Activated CD4-positive, alpha-beta T cell treated with anti-CD3 and anti-CD28 coated beads for 4 hours (primary cell): ENCODE data around the gene MCL1.
"Not testable (repeated sequence)": the region's sequence is repeated elsewhere in the genome, so short reads cannot be mapped to it uniquely, and the experiment has no call there.

Experiments
- DNase-seq, 2 donors: peaks; one replicate each; pipeline ENCODE4 v3.0.0-alpha.2; 2020

The MCL1 gene

GRCh38 chr1:150579110-150579944, at the start of gene MCL1:
MCL1 (minus strand) TSS chr1:150579610; CDS start chr1:150579530, 80 bp downstream.
- peak; percentile 83 to 85 for DNase-seq

- no peak for DNase-seq
Measured at GRCh38 chr1:150628766-150629114, 49.3 kb upstream of the MCL1 start.

GRCh38 chr1:150627826-150628410, 48.5 kb upstream of the MCL1 start:
- no peak for DNase-seq

- DNase-seq: no peak
Measured at GRCh38 chr1:150626150-150626549, 46.7 kb upstream of the MCL1 start.

GRCh38 chr1:150624546-150624945, 45.1 kb upstream of the MCL1 start:
- DNase-seq: not testable (repeated sequence)

GRCh38 chr1:150624134-150624533, 44.7 kb upstream of the MCL1 start:
- not testable (repeated sequence) for DNase-seq

- no peak for DNase-seq
Measured at GRCh38 chr1:150622303-150622975, 43.0 kb upstream of the MCL1 start.

GRCh38 chr1:150621497-150622302, 42.3 kb upstream of the MCL1 start:
- DNase-seq: peak; percentile 50 to 70

- no peak for DNase-seq
Measured at GRCh38 chr1:150620919-150621318, 41.5 kb upstream of the MCL1 start.

- peak in 1 of 2 donors; percentile 20 for DNase-seq
Measured at GRCh38 chr1:150619576-150620509, 40.4 kb upstream of the MCL1 start.

- no peak for DNase-seq
Measured at GRCh38 chr1:150615346-150616201, 36.2 kb upstream of the MCL1 start.

- DNase-seq: peak; percentile 57 to 60
Measured at GRCh38 chr1:150613061-150613920, 33.9 kb upstream of the MCL1 start.

- DNase-seq: no peak
Measured at GRCh38 chr1:150612014-150612345, 32.6 kb upstream of the MCL1 start.

- DNase-seq: no peak
Measured at GRCh38 chr1:150610576-150610975, 31.2 kb upstream of the MCL1 start.

- DNase-seq: no peak
Measured at GRCh38 chr1:150609732-150610131, 30.3 kb upstream of the MCL1 start.

- DNase-seq: no peak
Measured at GRCh38 chr1:150606463-150607142, 27.2 kb upstream of the MCL1 start.

GRCh38 chr1:150605451-150605731, 26.0 kb upstream of the MCL1 start:
- not testable (repeated sequence) for DNase-seq

- no peak for DNase-seq
Measured at GRCh38 chr1:150604226-150604588, 24.8 kb upstream of the MCL1 start.

GRCh38 chr1:150603711-150604110, 24.3 kb upstream of the MCL1 start:
- no peak for DNase-seq

GRCh38 chr1:150602372-150602771, 23.0 kb upstream of the MCL1 start:
- DNase-seq: not testable (repeated sequence)
